GM21737 (cell line): ENCODE data around the gene GRIN3A.
"Not testable (repeated sequence)": the region's sequence is repeated elsewhere in the genome, so short reads cannot be mapped to it uniquely, and the experiment has no call there.

ENCODE experiments used
- ATAC-seq: cut with Tn5 transposase; IDR thresholded peaks from one replicate; pipeline ENCODE4 v1.9.1; 2021; ENCODE audit warnings: mild to moderate bottlenecking, moderate library complexity; ENCODE audit not compliant: unreplicated experiment

Gene GRIN3A

GRCh38 chr9:101585740-101586139 lies 152.7 kb downstream of the GRIN3A start:
- no peak for ATAC-seq

DNA sequence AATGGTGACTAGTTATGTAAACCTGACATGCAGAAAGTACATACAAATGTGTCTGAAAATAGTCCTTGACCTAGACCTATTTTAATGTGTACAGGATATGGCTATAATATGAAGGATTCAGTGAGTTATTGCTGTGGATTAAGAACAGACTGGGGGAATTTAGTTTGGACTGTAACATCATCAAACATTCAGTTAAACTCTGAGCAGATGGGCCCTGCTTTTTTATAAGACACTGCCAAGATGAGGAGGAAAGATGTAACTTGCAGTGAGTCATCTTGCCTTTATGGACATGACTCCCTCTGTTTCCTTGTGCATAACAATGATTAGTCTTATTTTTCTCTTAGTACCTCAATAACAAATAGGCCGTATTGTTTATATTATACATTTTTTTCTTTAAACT lies 155.9 kb downstream of the GRIN3A start:
- ATAC-seq, result no peak

- no peak for ATAC-seq
Observed at GRCh38 chr9:101579711-101580545, 158.5 kb downstream of the GRIN3A start.

- ATAC-seq, result peak; percentile 60
Observed at GRCh38 chr9:101578378-101578777, 160.1 kb downstream of the GRIN3A start.

DNA sequence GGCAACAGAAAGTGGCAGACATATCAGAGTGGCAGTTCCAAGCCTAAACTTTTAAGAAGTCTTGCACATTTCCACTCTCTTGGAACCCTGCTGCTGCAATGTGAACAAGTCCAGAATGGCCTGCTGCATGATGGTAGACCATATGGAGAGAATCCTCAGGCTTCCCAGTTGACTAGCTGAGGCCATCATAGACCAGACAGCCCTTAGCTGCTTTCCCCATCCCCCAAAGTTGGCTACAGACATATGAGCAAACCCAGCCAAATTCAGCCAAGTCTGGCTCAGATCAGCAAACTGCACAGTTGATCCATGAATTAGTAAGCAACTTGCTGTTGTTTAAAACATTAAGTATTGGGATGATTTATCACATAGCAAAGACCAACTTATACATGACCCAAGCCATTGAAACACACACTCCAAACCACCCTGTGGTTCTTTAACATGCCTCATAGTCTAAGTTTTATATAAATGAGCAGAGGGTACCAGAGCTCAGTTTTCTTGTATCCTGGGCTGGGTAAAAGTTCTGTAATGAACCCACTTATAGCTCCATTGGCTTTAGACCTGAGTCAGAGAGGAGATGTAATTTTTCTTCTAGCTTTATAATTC lies 163.6 kb downstream of the GRIN3A start:
- no peak for ATAC-seq

DNA sequence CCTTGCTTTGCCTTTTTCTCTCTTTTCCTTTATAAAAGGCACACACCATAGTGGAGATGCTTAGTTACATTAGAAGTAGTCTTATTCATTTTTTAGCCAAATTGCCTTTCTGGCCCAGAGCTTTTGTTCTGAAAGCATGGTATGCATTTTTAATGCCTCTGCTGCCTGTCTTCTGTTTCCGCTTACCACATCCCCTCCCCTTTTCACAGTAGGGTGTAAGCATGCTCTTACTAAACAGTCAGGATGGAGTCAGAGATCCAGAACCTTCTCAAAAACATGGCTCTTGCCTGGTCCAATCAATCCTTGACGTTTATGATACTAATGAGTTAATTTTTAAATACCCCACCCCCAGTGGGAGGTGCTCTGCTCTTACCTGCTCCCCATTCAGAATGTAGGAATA lies 166.1 kb downstream of the GRIN3A start:
- no peak for ATAC-seq

DNA sequence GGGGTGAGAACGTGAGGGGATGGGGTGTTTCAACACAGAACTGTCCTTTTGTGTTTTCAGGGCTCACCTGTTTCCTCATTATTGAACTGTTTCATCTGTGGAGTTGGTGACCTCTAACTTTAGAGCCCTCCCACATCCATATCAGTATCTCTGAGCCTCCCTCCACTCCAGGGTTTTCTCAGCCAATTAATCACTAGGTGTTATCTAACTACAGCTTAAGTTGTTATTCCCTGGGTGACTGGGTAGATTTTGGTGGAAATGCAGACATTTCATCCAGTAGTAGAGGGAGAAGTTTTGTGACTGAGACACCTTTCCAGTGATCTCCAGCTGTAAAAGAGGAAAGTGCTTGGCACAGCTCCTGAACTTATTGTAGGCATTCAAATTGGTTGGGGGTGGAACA lies 167.3 kb downstream of the GRIN3A start:
- ATAC-seq, result no peak

DNA sequence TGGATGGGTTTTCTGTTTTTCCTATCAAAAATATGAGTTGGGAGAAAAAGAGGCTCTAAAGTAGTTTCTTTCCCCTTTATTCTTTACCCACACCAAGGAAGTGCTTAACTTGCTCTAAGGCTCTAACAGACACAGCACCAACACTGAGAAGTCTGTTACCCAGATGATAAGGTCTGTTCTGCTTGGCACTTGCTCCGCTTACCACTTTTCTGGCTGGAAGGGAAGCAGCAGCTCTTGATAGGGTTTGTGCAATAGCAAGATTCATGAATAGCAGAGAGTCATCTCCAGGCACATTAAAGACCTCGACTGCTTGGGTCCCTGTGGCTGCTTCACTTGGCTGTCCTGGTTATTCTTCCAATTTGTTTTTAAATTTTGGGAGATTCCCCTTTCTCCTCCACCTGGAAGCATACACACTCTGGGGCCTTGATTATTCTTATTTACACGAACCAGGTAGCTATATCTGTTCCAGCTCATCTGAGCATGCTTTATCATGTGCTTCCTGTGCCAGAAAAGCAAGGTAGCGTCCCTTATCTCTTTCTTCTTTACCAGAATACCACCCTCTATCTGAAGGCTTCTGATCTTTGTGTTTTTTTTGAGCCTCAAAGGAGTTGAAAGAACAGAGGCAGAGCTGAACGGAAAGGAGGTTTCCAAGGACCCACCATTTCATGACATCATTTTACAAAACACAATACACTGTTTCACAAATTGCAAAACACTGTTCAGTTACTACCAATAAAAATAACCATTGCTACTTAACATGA lies 168.5 kb downstream of the GRIN3A start:
- ATAC-seq, result no peak

DNA sequence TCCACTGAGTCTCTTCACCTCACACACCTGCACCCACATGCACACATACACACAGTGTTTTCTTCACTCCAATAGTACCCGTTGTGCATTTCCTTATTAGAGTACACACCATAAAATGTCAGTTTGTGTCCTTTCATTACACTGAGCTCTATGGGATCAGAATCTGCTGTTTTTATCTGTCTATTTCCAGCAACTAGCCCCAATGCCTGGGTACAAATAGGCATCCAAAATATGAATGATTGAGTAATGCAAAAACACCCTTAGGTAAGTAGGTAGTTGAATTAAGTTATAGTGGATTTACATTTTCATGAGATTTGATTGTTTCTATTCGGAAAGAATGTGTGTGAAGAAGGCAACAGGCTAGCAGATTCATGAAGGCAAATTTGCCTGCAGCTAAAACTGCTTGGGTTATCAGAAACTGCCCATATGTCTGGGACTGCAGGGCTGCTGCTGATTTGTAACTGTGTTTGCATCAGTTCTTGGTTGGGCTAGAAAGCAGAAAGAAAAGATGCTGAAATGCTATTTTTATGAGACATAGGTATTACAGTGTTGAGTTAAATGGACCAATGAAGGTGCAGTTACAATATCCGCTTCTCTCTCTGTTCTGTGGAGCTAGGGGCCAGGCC lies 170.6 kb downstream of the GRIN3A start:
- ATAC-seq, result no peak

- peak; percentile 57 for ATAC-seq
Observed at GRCh38 chr9:101566904-101567724, 171.3 kb downstream of the GRIN3A start.

- ATAC-seq, result no peak
Observed at GRCh38 chr9:101564252-101564651, 174.2 kb downstream of the GRIN3A start.

- no peak for ATAC-seq
Observed at GRCh38 chr9:101562966-101563365, 175.5 kb downstream of the GRIN3A start.

GRCh38 chr9:101561740-101562139 lies 176.7 kb downstream of the GRIN3A start:
- no peak for ATAC-seq

DNA sequence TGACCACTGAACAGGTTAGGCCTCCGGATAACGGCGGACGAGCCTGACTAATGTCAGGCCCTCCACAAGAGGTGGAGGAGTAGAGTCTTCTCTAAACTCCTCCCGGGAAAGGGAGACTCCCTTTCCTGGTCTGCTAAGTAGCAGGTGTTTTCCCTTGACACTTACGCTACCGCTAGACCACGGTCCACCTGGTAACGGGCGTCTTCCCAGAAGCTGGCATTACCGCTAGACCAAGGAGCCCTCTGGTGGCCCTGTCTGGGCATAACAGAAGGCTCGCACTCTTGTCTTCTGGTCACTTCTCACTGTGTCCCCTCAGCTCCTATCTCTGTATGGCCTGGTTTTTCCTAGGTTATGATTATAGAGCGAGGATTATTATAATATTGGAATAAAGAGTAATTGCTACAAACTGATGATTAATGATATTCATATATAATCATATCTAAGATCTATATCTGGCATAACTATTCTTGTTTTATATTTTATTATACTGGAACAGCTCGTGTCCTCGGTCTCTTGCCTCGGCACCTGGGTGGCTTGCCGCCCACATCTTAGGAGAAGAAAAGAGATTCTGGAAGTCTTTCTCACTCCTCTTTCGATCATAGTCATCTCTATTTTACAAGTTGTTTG lies 188.9 kb downstream of the GRIN3A start:
- not testable (repeated sequence) for ATAC-seq

DNA sequence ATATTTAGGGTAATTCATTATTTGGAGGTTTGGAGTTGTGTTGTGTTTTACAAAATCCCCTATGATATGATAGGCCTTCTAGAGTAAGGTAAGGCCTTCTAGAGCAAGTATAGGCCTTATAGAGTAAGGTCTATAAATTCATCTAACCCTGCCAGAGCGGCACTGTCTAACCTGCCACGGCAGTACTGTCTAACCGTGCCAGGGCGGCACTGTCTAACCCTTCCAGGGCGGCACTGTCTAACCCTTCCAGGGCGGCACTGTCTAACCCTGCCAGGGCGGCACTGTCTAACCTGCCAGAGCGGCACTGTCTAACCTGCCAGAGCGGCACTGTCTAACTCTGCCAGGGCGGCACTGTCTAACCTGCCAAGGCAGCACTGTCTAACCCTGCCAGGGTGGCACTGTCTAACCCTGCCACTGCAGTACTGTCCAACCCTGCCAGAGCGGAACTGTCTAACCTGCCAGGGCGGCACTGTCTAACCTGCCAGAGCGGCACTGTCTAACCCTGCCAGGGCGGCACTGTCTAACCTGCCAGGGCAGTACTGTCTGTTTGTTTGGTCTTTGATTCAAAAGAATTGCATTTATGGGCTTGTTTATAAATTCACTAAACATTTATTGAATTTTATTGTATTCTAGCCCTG lies 195.2 kb downstream of the GRIN3A start:
- ATAC-seq, result no peak

DNA sequence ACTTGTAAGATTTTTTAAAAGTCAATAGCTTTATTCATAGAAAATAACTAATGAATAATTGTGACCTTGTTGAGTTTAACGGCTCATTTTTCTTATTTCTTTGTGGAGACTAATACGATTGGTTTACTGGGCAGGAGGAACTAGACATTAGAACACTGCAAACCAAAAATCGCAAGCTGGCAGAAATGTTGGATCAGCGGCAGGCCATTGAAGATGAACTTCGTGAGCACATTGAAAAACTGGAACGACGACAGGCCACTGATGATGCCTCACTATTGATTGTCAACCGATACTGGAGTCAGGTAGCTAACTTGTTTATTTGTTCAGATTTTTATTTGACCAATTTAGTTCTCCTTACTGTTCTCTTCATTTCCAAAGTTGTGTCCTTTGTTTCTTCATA lies 198.4 kb downstream of the GRIN3A start:
- ATAC-seq, result no peak

GRCh38 chr9:101536938-101537337 lies 201.5 kb downstream of the GRIN3A start:
- no peak for ATAC-seq

- no peak for ATAC-seq
Observed at GRCh38 chr9:101536351-101536750, 202.1 kb downstream of the GRIN3A start.

- ATAC-seq, result peak; percentile 98
Observed at GRCh38 chr9:101533334-101534204, 204.9 kb downstream of the GRIN3A start, which contains the start of gene RNF20. Gene RNF20, plus strand, starts transcription at chr9:101533853. Its CDS starts 1,571 bp downstream, at chr9:101535424.
